ENCODE data around the gene GGACT. TPM values are rescaled to one million over a fixed set of nuclear protein-coding genes. Genes with fewer than 3 reads are reported as not detected.

GGACT gene
- total and polyA plus RNA-seq, 2 of the 8 experiments (the other 6 are each of a cell fraction or from before 2014, with no cell fraction given): 1.1 to 1.5 TPM

- Histone ChIP-seq H3K27ac (ENCODE audit: low read depth, low read length) (no peak overlapping the region), H4K8ac (ENCODE audit: extremely low read depth, insufficient read depth, low read length) (no peak overlapping the region), H3K79me2 (ENCODE audit: control insufficient read depth in 1 of 2, insufficient read depth in 2 of 2, low read length in 2 of 2) (no peaks in the 10 kb centered on the region), H2BK120ac (replicated peaks; ENCODE audit: low read depth, low read length) (no peak overlapping the region), H3K36me3 (ENCODE audit: control insufficient read depth in 2 of 4, insufficient read depth in 4 of 4, low read length in 3 of 4) (no peaks in the 10 kb centered on the region), H2BK20ac (ENCODE audit: low read length) (no peak overlapping the region), H3K56ac (replicated peaks; ENCODE audit: insufficient read length, low read depth, low read length) (no peak overlapping the region), H3K18ac (ENCODE audit: extremely low read depth, low read length) (no peak overlapping the region), H3K4ac (replicated peaks; ENCODE audit: insufficient read length, low read depth, low read length) (no peak overlapping the region), H2BK5ac (ENCODE audit: low read depth, low read length) (no peak overlapping the region), H4K91ac (replicated peaks; ENCODE audit: insufficient read length, low read length) (no peak overlapping the region), H2AK5ac (ENCODE audit: low read depth, low read length) (no peak overlapping the region), H3K9ac (replicated peaks in 1 of 4; ENCODE audit: extremely low read depth in 1 of 4, low read depth in 3 of 4, low read length in 3 of 4) (no peak overlapping the region), H3K23ac (ENCODE audit: insufficient read length) (no peak overlapping the region), H3K79me1 (ENCODE audit: low read depth, low read length) (no peaks in the 10 kb centered on the region), H4K20me1 (replicated peaks in 1 of 2; ENCODE audit: control insufficient read depth in 1 of 2, insufficient read depth in 2 of 2, low read length in 2 of 2) (no peaks in the 10 kb centered on the region), H4K5ac (ENCODE audit: insufficient read length, low read depth, low read length) (no peak overlapping the region), H3K27me3 (replicated peaks in 1 of 4; ENCODE audit: control insufficient read depth in 3 of 4, extremely low read depth in 1 of 4, insufficient read depth in 3 of 4, low read length in 3 of 4) (no peaks in the 10 kb centered on the region), H3K23me2 (ENCODE audit: low read depth, low read length) (no peaks in the 10 kb centered on the region), H3K4me2 (ENCODE audit: insufficient read depth in 1 of 2, low read depth in 2 of 2, low read length in 2 of 2) (no peak overlapping the region), H3K4me1 (replicated peaks in 1 of 4; ENCODE audit: control insufficient read depth in 3 of 4, insufficient read depth in 4 of 4, low read length in 3 of 4) (peaks cover 0 to 10% (median 7%) of the 10 kb centered on the region in 4 experiments; a peak in 4 of 7 replicates), H3K9me3 (ENCODE audit: insufficient read depth in 2 of 2, low read depth in 1 of 2, low read length in 1 of 2) (no peaks in the 10 kb centered on the region), H3K4me3 (ENCODE audit: extremely low read depth in 1 of 4, insufficient read depth in 2 of 4, low read depth in 3 of 4, low read length in 4 of 4) (no peak overlapping the region), H2BK12ac (ENCODE audit: low read depth, low read length) (no peak overlapping the region), H2AFZ (ENCODE audit: low read length) (no peak overlapping the region), H3K14ac (ENCODE audit: insufficient read length) (no peak overlapping the region), H2BK15ac (ENCODE audit: low read length) (no peak overlapping the region)
- FAIRE-seq (no peak), DNase-seq (ENCODE audit: low read depth in 1 of 2, low spot score in 2 of 2) (no peak)
- 84% methylated on average over 6 of the region's 6 CpGs; no CpG with 5 or more reads in 1 of the 2 experiments for WGBS, 2 experiments (ENCODE audit: extremely low coverage in 1 of 2, insufficient coverage in 1 of 2, insufficient read length in 1 of 2, insufficient replicate concordance in 2 of 2, low coverage in 1 of 2, low lambda C conversion rate in 2 of 2, missing lambda C conversion rate in 1 of 2)
- POLR2A ChIA-PET (ENCODE audit: partially characterized antibody): interaction anchor here (0.6 to 1.0 kb wide), 2 partner anchors 11 to 410 kb away, joined by 3 read pairs; no protein-coding TSS in a partner anchor
- CTCF ChIA-PET (ENCODE audit: partially characterized antibody): interaction anchor here (0.6 kb wide), 1 partner anchor 17 kb away, joined by 3 read pairs; no protein-coding TSS in a partner anchor
- no peak for TF ChIP-seq HDAC2 (IDR thresholded peaks at IDR 0.05; ENCODE audit: borderline replicate concordance in 1 of 2, low read depth in 2 of 2, low read length in 2 of 2)
- TF ChIP-seq CREB1 (IDR thresholded peaks at IDR 0.05): no peak
Measured at GRCh38 chr13:100483139-100483538, 105.5 kb downstream of the GGACT start.

Measured in H1 (cell line).